Breast epithelium (tissue), 3 donors: Measurements from ENCODE around the gene PER2.

Experiments
- CTCF ChIP-seq, 3 donors: fragments of 450-650 bp; IDR thresholded peaks; one replicate each; pipeline ENCODE4 v1.5.1; 2016 to 2017; ENCODE audit warnings: antibody characterized with exemption in 3 of 3, mild to moderate bottlenecking in 3 of 3, moderate library complexity in 3 of 3
- POLR2A ChIP-seq: fragments of 450-650 bp; IDR thresholded peaks from one replicate; pipeline ENCODE4 v1.6.1; 2016; ENCODE audit warnings: antibody characterized with exemption, mild to moderate bottlenecking, moderate library complexity

GRCh38 chr2:238237431-238238135 lies 50.8 kb downstream of the PER2 start:
- TF ChIP-seq POLR2A (no peak), CTCF (IDR thresholded peaks at IDR 0.05) (no peak)
